HG02938 (cell line): ENCODE results near the gene NT5C2.
"Not testable (repeated sequence)": the region's sequence is repeated elsewhere in the genome, so short reads cannot be mapped to it uniquely, and the experiment has no call there.

ENCODE experiments used
- ATAC-seq: cut with Tn5 transposase; IDR thresholded peaks from one replicate; pipeline ENCODE4 v1.9.1; 2021; ENCODE audit warnings: mild to moderate bottlenecking, moderate library complexity; ENCODE audit not compliant: unreplicated experiment

The NT5C2 gene

GRCh38 chr10:103067099-103067477 is 126.0 kb downstream of the NT5C2 start:
- ATAC-seq = not testable (repeated sequence)

DNA sequence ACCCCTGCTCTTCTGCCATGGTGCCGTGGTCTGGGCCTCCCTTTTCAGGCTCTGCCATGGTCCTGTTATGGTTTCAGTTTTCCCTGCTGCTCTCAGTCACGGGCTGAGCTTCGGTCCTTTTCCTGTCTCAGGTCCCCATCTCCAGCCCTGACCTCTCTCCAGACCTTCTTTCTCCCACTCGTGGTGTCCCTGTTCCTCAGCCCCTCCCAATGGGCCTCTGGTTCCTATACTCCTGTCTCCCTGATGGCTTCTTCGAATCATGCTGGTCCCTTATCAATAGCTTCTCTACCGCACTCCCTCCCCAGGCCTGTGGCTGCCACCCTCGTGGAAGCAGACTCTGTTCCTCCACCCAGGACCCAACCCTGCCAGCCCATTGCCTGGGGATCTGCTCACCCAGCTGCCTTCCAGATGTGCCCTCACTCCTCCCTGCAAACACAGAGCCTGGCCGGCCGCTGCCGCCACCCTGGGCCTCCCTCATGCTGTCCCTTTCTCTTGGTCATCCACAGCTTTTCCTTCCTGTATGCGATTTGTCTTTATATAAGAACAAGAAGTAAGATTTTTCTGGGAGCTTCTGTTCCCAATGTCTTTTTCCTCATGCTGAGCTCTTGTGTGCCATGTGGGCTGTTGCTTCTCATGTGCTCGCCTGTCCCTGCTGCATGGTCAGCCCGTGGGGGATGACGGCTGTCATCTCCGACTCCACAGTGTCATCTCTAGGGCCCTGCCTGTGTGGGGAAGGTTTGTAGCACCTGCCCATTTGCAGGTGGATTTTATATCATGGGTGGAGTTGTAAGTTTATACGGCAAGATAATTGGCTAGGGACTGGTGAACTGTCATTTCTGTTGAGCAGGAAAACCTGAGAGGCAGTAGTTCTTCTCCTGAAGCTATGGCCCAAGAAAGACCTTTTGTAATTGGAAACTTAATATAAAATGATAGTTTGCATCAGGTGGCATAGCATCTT is 126.7 kb downstream of the NT5C2 start:
- ATAC-seq = no peak

- ATAC-seq = no peak
Observed at GRCh38 chr10:103064956-103065355, 128.1 kb downstream of the NT5C2 start.

DNA sequence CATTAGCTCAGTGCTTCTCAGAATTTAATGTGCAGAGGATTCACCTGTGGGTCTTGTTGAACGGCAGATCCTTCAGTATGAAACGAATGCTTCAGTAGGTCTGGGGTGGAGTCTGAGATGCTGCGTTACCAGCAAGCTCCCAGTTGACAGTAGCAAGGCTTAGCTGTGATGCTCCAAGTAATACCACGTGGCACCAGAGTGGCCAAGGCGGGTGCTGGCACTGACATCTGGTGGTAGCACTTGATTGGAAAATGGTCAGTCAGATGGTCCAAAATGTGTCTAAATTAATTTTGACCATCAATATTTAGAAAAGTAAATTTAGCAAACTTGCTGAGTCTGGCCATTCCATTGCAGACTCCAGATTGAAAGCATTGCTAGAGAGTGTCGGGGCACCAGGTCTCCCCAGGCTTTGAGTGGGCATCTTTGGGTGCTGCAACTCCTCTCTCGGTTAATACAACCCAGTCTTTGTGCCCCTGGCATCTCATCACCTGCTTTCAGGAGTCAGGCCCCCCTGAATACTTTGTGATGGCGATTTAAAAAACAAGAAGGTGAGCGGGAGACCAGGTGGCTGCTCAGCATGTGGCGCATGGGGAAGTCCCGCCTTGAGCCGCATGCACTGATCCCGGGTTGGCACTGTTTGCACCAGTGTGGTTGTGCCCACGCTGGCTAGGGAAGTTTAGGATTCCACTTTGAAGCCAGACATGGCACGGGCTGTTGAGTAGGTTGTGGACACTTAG is 130.1 kb downstream of the NT5C2 start:
- ATAC-seq = no peak

GRCh38 chr10:103060575-103060974 is 132.5 kb downstream of the NT5C2 start:
- ATAC-seq = no peak

GRCh38 chr10:103058034-103058433 is 135.0 kb downstream of the NT5C2 start:
- no peak for ATAC-seq

- ATAC-seq = no peak
Observed at GRCh38 chr10:103055105-103055504, 138.0 kb downstream of the NT5C2 start.

DNA sequence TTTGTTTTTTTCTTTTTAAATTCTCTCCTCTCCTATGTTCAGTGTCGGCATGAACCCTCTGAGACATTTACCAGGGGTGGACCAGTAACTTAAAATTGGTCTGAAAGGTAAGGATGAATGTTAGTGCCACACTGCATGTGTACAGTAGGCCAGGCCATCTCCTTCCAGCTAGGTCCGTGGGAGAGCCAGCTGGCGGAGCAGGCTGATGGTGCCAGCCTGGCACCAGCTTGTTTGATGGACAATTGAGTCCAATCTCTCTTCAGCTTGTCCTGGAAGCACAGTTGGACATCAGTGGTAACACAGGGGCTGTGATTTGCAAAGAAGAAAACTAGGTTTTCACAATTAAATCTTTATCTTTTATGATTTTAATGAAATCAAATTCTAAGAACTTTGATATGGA is 138.5 kb downstream of the NT5C2 start:
- ATAC-seq = no peak

DNA sequence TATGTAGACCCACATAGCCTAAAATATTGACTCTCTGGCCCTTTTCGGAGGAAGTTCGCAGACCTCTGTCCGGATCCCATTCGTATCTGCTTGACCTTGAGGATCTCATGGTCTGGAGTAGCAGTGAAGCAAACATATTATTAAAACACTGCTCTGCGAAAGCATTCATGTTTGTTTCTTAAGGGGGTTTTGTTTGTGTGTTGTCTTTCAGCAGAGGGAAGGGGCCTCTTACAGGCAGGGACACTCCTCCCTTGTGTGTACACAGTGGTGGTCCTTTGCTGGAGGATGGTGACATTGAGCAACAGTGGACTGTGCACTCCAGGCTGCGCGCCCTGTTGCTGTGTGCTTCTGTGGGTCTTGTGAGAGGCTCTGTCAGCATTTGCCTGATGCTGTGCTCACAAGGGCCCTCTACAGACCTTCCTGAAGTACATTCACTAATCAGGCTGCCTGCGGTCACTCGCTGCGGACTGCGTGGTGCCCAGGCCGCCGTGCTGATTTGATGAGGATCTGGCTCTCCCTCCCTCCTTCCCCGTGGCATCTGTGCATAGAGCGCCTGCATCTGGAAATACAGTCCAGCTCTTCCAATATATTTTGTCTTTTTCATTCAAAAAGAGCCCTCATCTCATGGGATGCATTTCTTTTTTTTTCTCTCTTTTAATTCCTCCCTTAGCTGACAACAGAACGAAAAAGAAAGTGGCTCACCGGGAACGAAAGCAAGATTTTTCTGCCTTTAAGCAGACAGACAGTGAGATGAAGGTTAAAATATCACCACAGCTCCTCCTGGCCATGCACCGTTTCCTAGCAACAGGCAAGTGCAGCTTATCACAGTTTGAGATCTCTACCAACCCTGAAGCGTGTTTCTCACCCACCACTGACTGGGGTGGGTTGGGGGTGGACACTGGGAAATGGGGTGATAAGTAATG is 139.2 kb downstream of the NT5C2 start:
- ATAC-seq = peak; percentile 84

- no peak for ATAC-seq
Observed at GRCh38 chr10:103049237-103049636, 143.8 kb downstream of the NT5C2 start.

DNA sequence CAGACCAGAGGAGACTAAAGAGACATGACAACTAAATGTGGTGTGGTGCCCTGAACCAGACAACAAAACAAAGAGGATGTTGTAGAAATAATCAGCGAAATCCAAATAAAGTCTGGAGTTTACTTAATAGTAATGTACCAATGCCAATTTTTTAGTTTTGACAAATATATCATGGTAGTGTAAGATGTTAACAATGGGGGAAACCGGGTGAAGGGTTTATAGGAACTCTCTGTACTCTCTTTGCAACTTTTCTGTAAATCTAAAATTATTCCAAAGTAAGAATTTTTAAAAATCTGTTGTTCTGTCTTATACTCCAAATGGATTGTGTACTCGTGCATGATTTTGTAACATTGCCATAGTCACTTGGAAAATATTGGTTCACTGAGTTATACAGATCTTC is 145.7 kb downstream of the NT5C2 start:
- no peak for ATAC-seq

DNA sequence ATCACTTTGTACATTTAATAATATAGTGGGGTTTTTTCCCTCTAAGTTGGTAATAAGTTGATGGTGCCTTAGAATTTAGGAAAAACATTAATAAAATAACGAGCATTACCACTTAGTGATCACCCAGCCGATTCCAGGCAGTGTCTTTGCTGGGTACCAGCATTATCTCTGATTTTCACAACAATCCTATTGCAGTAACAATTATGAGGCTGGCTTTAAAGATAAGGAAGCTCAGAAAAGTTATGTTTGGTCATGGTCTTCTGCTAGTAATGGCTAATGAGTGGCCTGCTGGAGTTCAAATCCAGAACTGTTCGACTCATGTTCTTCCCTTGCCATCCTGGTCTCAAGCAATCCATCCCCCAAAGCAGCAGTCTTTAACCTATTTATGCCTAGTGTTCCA is 147.1 kb downstream of the NT5C2 start:
- ATAC-seq = no peak

GRCh38 chr10:103044942-103045489 is 148.1 kb downstream of the NT5C2 start:
- ATAC-seq = no peak

DNA sequence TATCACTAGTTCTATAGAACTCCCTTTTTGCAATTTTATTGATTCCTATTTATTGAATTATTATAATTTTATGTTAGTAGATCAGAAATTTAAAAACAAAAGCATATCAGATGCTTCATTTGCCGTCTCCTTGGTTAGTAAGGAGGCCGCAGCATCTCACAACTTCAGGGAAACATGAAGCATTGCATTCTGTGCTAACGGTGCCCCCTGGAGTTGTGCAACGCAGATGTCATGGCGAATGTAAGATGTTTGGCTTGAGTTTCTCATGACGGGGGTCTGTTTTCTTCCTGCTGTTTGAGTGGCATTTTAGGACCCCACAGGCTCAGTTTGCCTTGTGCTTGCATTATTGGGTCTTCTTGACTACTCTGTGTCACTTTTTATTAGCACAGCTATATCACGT is 150.2 kb downstream of the NT5C2 start:
- no peak for ATAC-seq

- ATAC-seq = no peak
Observed at GRCh38 chr10:103042129-103042528, 150.9 kb downstream of the NT5C2 start.

DNA sequence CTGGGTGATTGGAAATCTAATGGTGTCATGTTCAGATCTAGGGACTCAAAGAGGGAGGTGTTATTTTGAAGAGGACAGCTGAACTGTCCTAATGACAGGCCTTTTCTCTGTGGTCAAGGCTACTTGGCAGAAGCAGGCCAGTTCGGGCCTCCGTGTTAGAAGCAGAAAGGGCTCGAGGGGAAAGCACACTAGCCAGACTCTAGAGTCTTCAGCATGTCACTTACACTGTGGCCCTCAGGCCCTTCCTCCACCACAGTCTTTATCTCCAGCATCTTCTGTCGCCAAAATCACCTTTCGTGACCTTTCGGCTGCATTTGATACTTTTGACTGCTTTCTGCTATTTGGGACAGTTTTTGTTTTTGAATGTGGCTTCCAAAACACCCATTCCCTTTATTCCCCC is 151.7 kb downstream of the NT5C2 start:
- ATAC-seq = no peak

- no peak for ATAC-seq
Observed at GRCh38 chr10:103040418-103040817, 152.7 kb downstream of the NT5C2 start.

- no peak for ATAC-seq
Observed at GRCh38 chr10:103038570-103038969, 154.5 kb downstream of the NT5C2 start.
